K562 (cell line): ENCODE results near the gene CUEDC2. TPM values are rescaled to one million over a fixed set of nuclear protein-coding genes. Genes with fewer than 3 reads are reported as not detected.

Experiments
- CBX1 ChIP-seq: sonication (generic); IDR thresholded peaks from 2 replicates; pipeline ENCODE4 v1.6.1; 2016; ENCODE audit warnings: antibody characterized with exemption, low read depth, mild to moderate bottlenecking
- CCAR2 ChIP-seq: fragments of 200-400 bp; formaldehyde crosslinking; IDR thresholded peaks from 2 replicates; pipeline ENCODE4 v1.6.1; 2017; ENCODE audit warnings: mild to moderate bottlenecking, low read depth, low read length
- DDX20 ChIP-seq: fragments of 450-650 bp; IDR thresholded peaks from 2 replicates; pipeline ENCODE4 v1.6.1; 2016; ENCODE audit warnings: missing genetic modification characterization, low read depth, mild to moderate bottlenecking, missing compliant biosample characterization, moderate library complexity
- E2F4 ChIP-seq: sonication (generic); formaldehyde crosslinking; IDR thresholded peaks from 2 replicates; pipeline ENCODE4 v1.8.0; 2022; ENCODE audit warnings: mild to moderate bottlenecking, low read depth, missing genetic modification reagents
- HIVEP1 ChIP-seq: fragments of 250-450 bp; sonication (Bioruptor Pico); IDR thresholded peaks from 2 replicates; pipeline ENCODE4 v1.4.0; 2020; ENCODE audit warnings: mild to moderate bottlenecking
- MAZ ChIP-seq, 2 experiments: fragments of 450-650 bp in 1 of 2; sonication (generic) in 1 of 2; formaldehyde crosslinking; IDR thresholded peaks in 1 of 2; conservative IDR thresholded peaks in 1 of 2; 2 replicates each; pipeline versions ENCODE4 v1.4.0 to v1.5.0; 2020; ENCODE audit warnings: mild to moderate bottlenecking in 1 of 2, missing genetic modification reagents in 1 of 2
- MBD1 ChIP-seq: fragments of 250-450 bp; sonication (Bioruptor Pico); IDR thresholded peaks from 2 replicates; pipeline ENCODE4 v1.8.0; 2022; ENCODE audit warnings: inconsistent platforms
- MCM2 ChIP-seq: fragments of 450-650 bp; IDR thresholded peaks from 2 replicates; pipeline ENCODE4 v1.6.1; 2017; ENCODE audit warnings: low read depth, mild to moderate bottlenecking
- MYBL2 ChIP-seq, 2 experiments: fragments of 450-650 bp in 1 of 2; sonication (generic) in 1 of 2; formaldehyde crosslinking in 1 of 2; IDR thresholded peaks; 2 replicates each; pipeline versions ENCODE4 v1.6.1 to v1.8.1; 2017 to 2022; ENCODE audit warnings: borderline replicate concordance in 1 of 2, inconsistent platforms in 1 of 2, low read depth in 1 of 2, mild to moderate bottlenecking in 1 of 2, missing genetic modification reagents in 1 of 2, moderate library complexity in 1 of 2
- PRMT5 ChIP-seq: sonication (generic); formaldehyde crosslinking; IDR thresholded peaks from 2 replicates; pipeline ENCODE4 v1.5.0; 2020; ENCODE audit warnings: missing genetic modification reagents
- SRSF9 ChIP-seq: fragments of 200-400 bp; formaldehyde crosslinking; IDR thresholded peaks from 2 replicates; pipeline ENCODE4 v1.6.1; 2017; ENCODE audit warnings: low read depth, low read length, borderline replicate concordance
- TCF3 ChIP-seq: sonication (generic); formaldehyde crosslinking; IDR thresholded peaks from 2 replicates; pipeline ENCODE4 v1.4.0; 2020; ENCODE audit warnings: mild to moderate bottlenecking, missing genetic modification reagents
- THAP7 ChIP-seq: fragments of 250-450 bp; sonication (Bioruptor Pico); IDR thresholded peaks from 2 replicates; pipeline ENCODE4 v1.5.0; 2021
- ZBTB12 ChIP-seq: fragments of 250-450 bp; sonication (Bioruptor Pico); IDR thresholded peaks from 2 replicates; pipeline ENCODE4 v1.4.0; 2020
- ZBTB33 ChIP-seq: sonication (generic); formaldehyde crosslinking; IDR thresholded peaks from 2 replicates; pipeline ENCODE4 v1.8.1; 2023; ENCODE audit warnings: mild to moderate bottlenecking, missing genetic modification reagents
- ZEB2 ChIP-seq: fragments of 450-650 bp; IDR thresholded peaks from 2 replicates; pipeline ENCODE4 v1.6.1; 2016
- ZKSCAN1 ChIP-seq: fragments of 150-350 bp; IDR thresholded peaks from 2 replicates; pipeline ENCODE4 v1.6.1; 2016; ENCODE audit warnings: low read depth, low read length
- ZNF165 ChIP-seq: fragments of 250-450 bp; sonication (Bioruptor Pico); IDR thresholded peaks from 2 replicates; pipeline ENCODE4 v1.4.0; 2020; ENCODE audit warnings: borderline replicate concordance
- ZNF217 ChIP-seq: sonication (generic); formaldehyde crosslinking; IDR thresholded peaks from 2 replicates; pipeline ENCODE4 v1.8.0; 2022; ENCODE audit warnings: mild to moderate bottlenecking, missing genetic modification reagents
- ZNF224 ChIP-seq: sonication (generic); formaldehyde crosslinking; IDR thresholded peaks from 2 replicates; pipeline ENCODE4 v1.8.0; 2022; ENCODE audit warnings: mild to moderate bottlenecking, missing genetic modification reagents
- ZNF699 ChIP-seq: fragments of 250-450 bp; sonication (Bioruptor Pico); IDR thresholded peaks from 2 replicates; pipeline ENCODE4 v1.8.0; 2021; ENCODE audit warnings: mild to moderate bottlenecking, moderate library complexity; ENCODE audit not compliant: insufficient replicate concordance
- polyA plus RNA-seq, 8 experiments: library from polyadenylated mRNA; depleted of rRNA in 4 of 8; stranded (reverse) in 5 of 8; unstranded in 3 of 8; fragments of >200 nt; fragmentation: Nextera tagmentation in 2 of 8; fragmentation: Illumina TruSeq in 1 of 8; extraction: Ambion mirVana in 2 of 8; extraction: Trizol in 1 of 8; gene quantifications; 2 replicates each; pipeline versions ENCODE4 v1.2.1 to v1.2.3, GENCODE V29; 2011 to 2014; ENCODE audit warnings: inconsistent platforms in 1 of 8, missing spikeins in 1 of 8
- total RNA-seq, 7 experiments: library from RNA; depleted of rRNA in 6 of 7; stranded (reverse); fragments of >200 nt in 6 of 7; fragmentation: Illumina TruSeq in 2 of 7; extraction: Trizol in 2 of 7; gene quantifications; 2 replicates each; pipeline versions ENCODE4 v1.2.1 to v1.2.3, GENCODE V29; 2011 to 2021; ENCODE audit warnings: low replicate concordance in 1 of 7

The CUEDC2 gene
- total and polyA plus RNA-seq, 9 of the 15 experiments (the other 6 are each of a cell fraction or from before 2014, with no cell fraction given) = 8.5 to 48.9 (median 27.4) TPM

GRCh38 chr10:102455893-102456471 is 23.6 kb upstream of the CUEDC2 start (continued):
- TF ChIP-seq THAP7 (CRISPR knock-in tag) (no peak), TCF3 (CRISPR knock-in tag) (peak; percentile 63; the same call in 1 of the 2 replicates), ZNF217 (no peak), CBX1 (no peak), ZNF699 (no peak), MAZ (CRISPR knock-in tag; conservative IDR thresholded peaks at IDR 0.05 in 1 of 2, IDR thresholded peaks at IDR 0.05 in 1 of 2) (no peak), MCM2 (no peak), MBD1 (no peak), ZBTB33 (CRISPR knock-in tag) (no peak), ZKSCAN1 (no peak), ZEB2 (peak; percentile 47; the same call in 1 of the 2 replicates), ZBTB12 (CRISPR knock-in tag) (no peak), HIVEP1 (no peak), MYBL2 (IDR thresholded peaks at IDR 0.05; ENCODE audit: low read depth) (no peak), MYBL2 (CRISPR knock-in tag; IDR thresholded peaks at IDR 0.05; ENCODE audit: borderline replicate concordance) (no peak), ZNF224 (CRISPR knock-in tag) (no peak), SRSF9 (no peak), DDX20 (peak; percentile 51; the same call in 1 of the 2 replicates), PRMT5 (no peak), E2F4 (CRISPR knock-in tag) (no peak), ZNF165 (CRISPR knock-in tag) (no peak), CCAR2 (no peak)
